Keratinocyte (primary cell): ENCODE measurements around the gene DNAH17. TPM values are rescaled to one million over a fixed set of nuclear protein-coding genes. Genes with fewer than 3 reads are reported as not detected.

ENCODE experiments used
- DNase-seq: peaks from one replicate; pipeline ENCODE4 v3.0.0-alpha.2; 2011; ENCODE audit warnings: low read depth, missing footprints, low spot score
- FAIRE-seq: peaks from 2 replicates; lab custom pipeline; 2011; peaks lifted over from hg19 to GRCh38; lab: Jason Lieb, UNC
- H2AFZ ChIP-seq: 2 replicates; pipeline ENCODE4 v1.6.0; 2012; ENCODE audit warnings: low read length, control low read depth, inconsistent platforms; ENCODE audit not compliant: control insufficient read depth
- H3K27ac ChIP-seq: 2 replicates; pipeline ENCODE4 v1.5.1; 2011; ENCODE audit warnings: low read length; ENCODE audit not compliant: control insufficient read depth, insufficient read depth
- H3K27me3 ChIP-seq: 3 replicates; pipeline ENCODE4 v1.6.0; 2011; ENCODE audit warnings: low read length; ENCODE audit not compliant: control insufficient read depth, insufficient read depth; ENCODE audit errors: extremely low read depth
- H3K36me3 ChIP-seq, 2 experiments: 2 replicates in 1 of 2; 3 replicates in 1 of 2; pipeline ENCODE4 v1.5.1; 2011; ENCODE audit warnings: low read length in 2 of 2, mild to moderate bottlenecking in 1 of 2; ENCODE audit not compliant: control insufficient read depth in 2 of 2, insufficient read depth in 2 of 2; ENCODE audit errors: extremely low read depth in 1 of 2
- H3K4me1 ChIP-seq: 3 replicates; pipeline ENCODE4 v1.5.1; 2011; ENCODE audit warnings: low read length; ENCODE audit not compliant: control insufficient read depth, insufficient read depth; ENCODE audit errors: extremely low read depth
- H3K4me2 ChIP-seq: 3 replicates; pipeline ENCODE4 v1.6.0; 2011; ENCODE audit warnings: low read depth, low read length; ENCODE audit not compliant: control insufficient read depth, insufficient read depth; ENCODE audit errors: extremely low read depth
- H3K4me3 ChIP-seq, 3 experiments: fragments of 200-600 bp in 1 of 3; sonication (generic) in 1 of 3; 2 replicates in 2 of 3; 3 replicates in 1 of 3; pipeline ENCODE4 v1.5.1; 2011 to 2016; ENCODE audit warnings: low read length in 3 of 3, mild to moderate bottlenecking in 3 of 3, control low read depth in 2 of 3, inconsistent platforms in 1 of 3, low read depth in 1 of 3, mixed read lengths in 1 of 3, mixed run types in 1 of 3, moderate library complexity in 1 of 3; ENCODE audit not compliant: control insufficient read depth in 2 of 3, insufficient read depth in 2 of 3; ENCODE audit errors: extremely low read depth in 1 of 3
- H3K79me2 ChIP-seq: 2 replicates; pipeline ENCODE4 v1.6.0; 2012; ENCODE audit warnings: low read length; ENCODE audit not compliant: control insufficient read depth, insufficient read depth
- H3K9ac ChIP-seq: 3 replicates; pipeline ENCODE4 v1.6.0; 2011; ENCODE audit warnings: low read length; ENCODE audit not compliant: control insufficient read depth, insufficient read depth; ENCODE audit errors: extremely low read depth
- H3K9me1 ChIP-seq: 3 replicates; pipeline ENCODE4 v1.6.0; 2011; ENCODE audit warnings: low read length; ENCODE audit not compliant: control insufficient read depth, insufficient read depth; ENCODE audit errors: extremely low read depth
- H3K9me3 ChIP-seq: 2 replicates; pipeline ENCODE4 v1.5.1; 2012; ENCODE audit warnings: low read depth, low read length; ENCODE audit not compliant: control insufficient read depth
- H4K20me1 ChIP-seq: 3 replicates; pipeline ENCODE4 v1.6.0; 2011; ENCODE audit warnings: low read length; ENCODE audit not compliant: control insufficient read depth, insufficient read depth; ENCODE audit errors: extremely low read depth
- CTCF ChIP-seq, 3 experiments: IDR thresholded peaks in 1 of 3; conservative IDR thresholded peaks in 1 of 3; optimal IDR thresholded peaks in 1 of 3; 2 replicates in 2 of 3; 3 replicates in 1 of 3; pipeline versions ENCODE3 to v1.5.1; 2011; ENCODE audit warnings: low read length in 3 of 3, mild to moderate bottlenecking in 3 of 3, moderate library complexity in 2 of 3, control low read depth in 1 of 3, inconsistent platforms in 1 of 3; ENCODE audit not compliant: insufficient read depth in 2 of 3; ENCODE audit errors: extremely low read depth in 1 of 3
- EZH2 ChIP-seq: IDR thresholded peaks from one replicate; pipeline ENCODE4 v1.6.1; 2012; ENCODE audit warnings: inconsistent platforms, mild to moderate bottlenecking, low read length, moderate library complexity
- dilution Hi-C: fragments of 300-500 bp; cut with MboI; formaldehyde crosslinking; loops from one replicate; pipeline ENCODE4 v1.7.0; 2020; ENCODE audit warnings: low sequenced_read_pairs; ENCODE audit not compliant: extremely low pct_ligation_motif_present
- polyA plus RNA-seq, 5 experiments: library from polyadenylated mRNA; depleted of rRNA in 3 of 5; stranded (reverse) in 3 of 5; stranded (forward) in 1 of 5; unstranded in 1 of 5; fragments of >200 nt; gene quantifications; 1 replicate in 1 of 5; 2 replicates in 3 of 5; 3 replicates in 1 of 5; pipeline versions ENCODE4 v1.2.1 to v1.2.3, GENCODE V29; 2011 to 2012; ENCODE audit warnings: missing spikeins in 2 of 5, low read depth in 1 of 5, low replicate concordance in 1 of 5

The DNAH17 gene
- polyA plus RNA-seq, 1 donor (not counting 4 experiments of a cell fraction or from before 2014, with no cell fraction given): 0.16 TPM

- dilution Hi-C loops: no loop called here
- peak overlapping the region; percentile 68 for H3K27ac ChIP-seq
- H3K4me2 ChIP-seq: peak overlapping the region; percentile 25
- TF ChIP-seq CTCF (optimal IDR thresholded peaks at IDR 0.05 in 1 of 3, IDR thresholded peaks at IDR 0.05 in 1 of 3, conservative IDR thresholded peaks at IDR 0.05 in 1 of 3; ENCODE audit: extremely low read depth in 1 of 3, insufficient read depth in 2 of 3, low read length in 3 of 3): no peak
- TF ChIP-seq EZH2: no peak
- H3K4me3 ChIP-seq: no peak overlapping the region
- no peak overlapping the region for H2AFZ ChIP-seq
- no peaks in the 10 kb centered on the region for H3K27me3 ChIP-seq
- H3K4me1 ChIP-seq: peaks cover 56% of the 10 kb centered on the region
- H3K79me2 ChIP-seq: no peaks in the 10 kb centered on the region
- H3K9me1 ChIP-seq: no peaks in the 10 kb centered on the region
- H3K9me3 ChIP-seq: no peaks in the 10 kb centered on the region
- DNase-seq (peak; percentile 66), FAIRE-seq (peak; percentile 44)
- no peaks in the 10 kb centered on the region for H4K20me1 ChIP-seq
- peak overlapping the region; percentile 33 for H3K9ac ChIP-seq
- H3K36me3 ChIP-seq: no peaks in the 10 kb centered on the region
These were observed 39.9 kb downstream of the DNAH17 start for GRCh38 chr17:78537217-78537860.

- Histone ChIP-seq H3K4me2 (peak overlapping the region; percentile 81), H3K79me2 (no peaks in the 10 kb centered on the region), H3K36me3 (no peaks in the 10 kb centered on the region), H3K9me1 (no peaks in the 10 kb centered on the region), H2AFZ (peak overlapping the region; percentile 55), H3K27ac (peak overlapping the region; percentile 86), H3K9me3 (no peaks in the 10 kb centered on the region), H3K4me3 (peak overlapping the region in 2 of 3 experiments; percentile 30 to 34), H3K9ac (peak overlapping the region; percentile 67), H3K27me3 (no peaks in the 10 kb centered on the region), H3K4me1 (peaks cover 48% of the 10 kb centered on the region), H4K20me1 (no peaks in the 10 kb centered on the region)
- peak; percentile 90 for FAIRE-seq
- TF ChIP-seq EZH2 (no peak), CTCF (optimal IDR thresholded peaks at IDR 0.05 in 1 of 3, IDR thresholded peaks at IDR 0.05 in 1 of 3, conservative IDR thresholded peaks at IDR 0.05 in 1 of 3; ENCODE audit: extremely low read depth in 1 of 3, insufficient read depth in 2 of 3, low read length in 3 of 3) (no peak)
- peak; percentile 63 for DNase-seq
- dilution Hi-C loops: no loop called here
These were observed 41.7 kb downstream of the DNAH17 start for GRCh38 chr17:78535273-78536197.
